SK-N-SH treated with all-trans-retinoic acid at 6 μM for 48 hours (cell line): ENCODE measurements around the gene SMYD2.

Source experiments
- TF ChIP-seq, protein P1 (sequence below): fragments of 250-450 bp; sonication (Bioruptor Pico); IDR thresholded peaks from 2 replicates; pipeline ENCODE4 v1.5.0; 2020; ENCODE audit warnings: mild to moderate bottlenecking, moderate library complexity
- TF ChIP-seq, protein P2 (sequence below): fragments of 250-450 bp; sonication (Bioruptor Pico); IDR thresholded peaks from 2 replicates; pipeline ENCODE4 v1.8.0; 2020; ENCODE audit warnings: mild to moderate bottlenecking, moderate library complexity, borderline replicate concordance

- TF ChIP-seq, protein P1, sequence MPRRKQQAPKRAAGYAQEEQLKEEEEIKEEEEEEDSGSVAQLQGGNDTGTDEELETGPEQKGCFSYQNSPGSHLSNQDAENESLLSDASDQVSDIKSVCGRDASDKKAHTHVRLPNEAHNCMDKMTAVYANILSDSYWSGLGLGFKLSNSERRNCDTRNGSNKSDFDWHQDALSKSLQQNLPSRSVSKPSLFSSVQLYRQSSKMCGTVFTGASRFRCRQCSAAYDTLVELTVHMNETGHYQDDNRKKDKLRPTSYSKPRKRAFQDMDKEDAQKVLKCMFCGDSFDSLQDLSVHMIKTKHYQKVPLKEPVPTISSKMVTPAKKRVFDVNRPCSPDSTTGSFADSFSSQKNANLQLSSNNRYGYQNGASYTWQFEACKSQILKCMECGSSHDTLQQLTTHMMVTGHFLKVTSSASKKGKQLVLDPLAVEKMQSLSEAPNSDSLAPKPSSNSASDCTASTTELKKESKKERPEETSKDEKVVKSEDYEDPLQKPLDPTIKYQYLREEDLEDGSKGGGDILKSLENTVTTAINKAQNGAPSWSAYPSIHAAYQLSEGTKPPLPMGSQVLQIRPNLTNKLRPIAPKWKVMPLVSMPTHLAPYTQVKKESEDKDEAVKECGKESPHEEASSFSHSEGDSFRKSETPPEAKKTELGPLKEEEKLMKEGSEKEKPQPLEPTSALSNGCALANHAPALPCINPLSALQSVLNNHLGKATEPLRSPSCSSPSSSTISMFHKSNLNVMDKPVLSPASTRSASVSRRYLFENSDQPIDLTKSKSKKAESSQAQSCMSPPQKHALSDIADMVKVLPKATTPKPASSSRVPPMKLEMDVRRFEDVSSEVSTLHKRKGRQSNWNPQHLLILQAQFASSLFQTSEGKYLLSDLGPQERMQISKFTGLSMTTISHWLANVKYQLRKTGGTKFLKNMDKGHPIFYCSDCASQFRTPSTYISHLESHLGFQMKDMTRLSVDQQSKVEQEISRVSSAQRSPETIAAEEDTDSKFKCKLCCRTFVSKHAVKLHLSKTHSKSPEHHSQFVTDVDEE (CRISPR knock-in tag), result no peak
- TF ChIP-seq, protein P2, sequence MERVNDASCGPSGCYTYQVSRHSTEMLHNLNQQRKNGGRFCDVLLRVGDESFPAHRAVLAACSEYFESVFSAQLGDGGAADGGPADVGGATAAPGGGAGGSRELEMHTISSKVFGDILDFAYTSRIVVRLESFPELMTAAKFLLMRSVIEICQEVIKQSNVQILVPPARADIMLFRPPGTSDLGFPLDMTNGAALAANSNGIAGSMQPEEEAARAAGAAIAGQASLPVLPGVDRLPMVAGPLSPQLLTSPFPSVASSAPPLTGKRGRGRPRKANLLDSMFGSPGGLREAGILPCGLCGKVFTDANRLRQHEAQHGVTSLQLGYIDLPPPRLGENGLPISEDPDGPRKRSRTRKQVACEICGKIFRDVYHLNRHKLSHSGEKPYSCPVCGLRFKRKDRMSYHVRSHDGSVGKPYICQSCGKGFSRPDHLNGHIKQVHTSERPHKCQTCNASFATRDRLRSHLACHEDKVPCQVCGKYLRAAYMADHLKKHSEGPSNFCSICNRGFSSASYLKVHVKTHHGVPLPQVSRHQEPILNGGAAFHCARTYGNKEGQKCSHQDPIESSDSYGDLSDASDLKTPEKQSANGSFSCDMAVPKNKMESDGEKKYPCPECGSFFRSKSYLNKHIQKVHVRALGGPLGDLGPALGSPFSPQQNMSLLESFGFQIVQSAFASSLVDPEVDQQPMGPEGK, result no peak
These were observed 38.2 kb downstream of the SMYD2 start for GRCh38 chr1:214318956-214319736.
